ENCODE measurements around the gene ENTPD5.
"Not testable (repeated sequence)": the region's sequence is repeated elsewhere in the genome, so short reads cannot be mapped to it uniquely, and the experiment has no call there.

The ENTPD5 gene

DNA sequence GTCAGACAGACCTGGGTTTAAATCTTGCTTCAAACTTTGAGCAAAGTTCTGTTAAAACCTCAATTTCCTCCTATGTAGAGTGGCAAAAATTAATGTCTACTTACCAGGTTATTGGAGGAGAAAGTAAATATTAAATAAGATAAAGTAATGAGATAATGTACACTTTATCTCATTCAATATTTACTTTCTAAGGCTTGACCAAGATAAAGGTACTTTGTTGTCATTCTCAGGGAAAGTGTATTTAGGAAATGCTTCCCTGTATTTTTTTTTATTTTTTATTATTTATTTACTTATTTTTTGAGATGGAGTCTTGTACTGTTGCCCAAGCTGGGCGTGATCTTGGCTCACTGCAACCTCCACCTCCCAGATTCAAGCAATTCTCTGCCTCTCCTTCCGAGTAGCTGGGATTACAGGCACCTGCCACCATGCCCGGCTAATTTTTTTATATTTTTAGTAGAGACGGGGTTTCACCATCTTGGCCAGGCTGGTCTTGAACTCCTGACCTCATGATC lies 73.9 kb downstream of the ENTPD5 start:
- no peak for DNase-seq (ENCODE audit: extremely low read depth in 1 of 2, low read depth in 1 of 2)

- no peak for DNase-seq (ENCODE audit: extremely low read depth in 1 of 2, low read depth in 1 of 2)
Observed at GRCh38 chr14:73944432-73945158, 74.5 kb downstream of the ENTPD5 start.

DNA sequence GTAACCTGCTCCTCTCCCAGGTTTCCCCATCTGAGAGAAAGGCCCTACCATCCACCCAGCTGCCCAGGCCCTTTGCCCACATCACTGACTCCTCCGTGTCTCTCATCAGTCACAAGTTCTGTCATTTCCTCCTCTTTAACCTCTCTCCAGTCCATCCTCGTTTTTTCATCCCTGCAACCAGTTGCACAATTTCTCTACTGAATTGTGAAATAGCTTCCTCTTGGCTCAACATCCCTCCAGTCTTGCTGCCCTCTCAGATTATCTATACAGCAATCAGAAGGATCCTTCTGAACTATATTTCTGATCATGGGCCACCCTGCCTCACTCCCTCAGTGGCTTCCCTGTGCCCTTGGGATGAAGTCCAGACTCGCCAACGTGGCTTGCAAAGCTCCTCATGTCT lies 76.0 kb downstream of the ENTPD5 start:
- no peak for DNase-seq (ENCODE audit: extremely low read depth in 1 of 2, low read depth in 1 of 2)

DNA sequence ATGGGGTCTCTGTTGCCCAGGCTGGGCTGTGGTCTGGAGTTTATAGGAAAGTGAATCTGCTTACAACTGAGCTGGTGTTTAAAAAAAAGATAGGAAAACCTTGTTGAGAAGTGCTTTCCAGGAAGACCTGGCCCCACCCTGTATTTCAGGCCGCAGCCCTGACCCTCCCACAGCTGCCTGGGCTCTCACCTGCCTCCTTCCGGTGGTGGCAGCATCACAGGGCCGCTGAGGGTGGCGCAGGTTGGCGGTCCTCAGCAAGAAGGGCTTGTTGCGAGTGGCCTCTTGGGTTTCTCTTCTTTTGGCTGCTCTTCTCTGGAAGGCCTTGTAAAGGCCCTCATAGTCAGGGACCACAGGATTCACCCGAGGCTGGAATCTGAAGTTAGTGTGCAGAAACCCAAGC lies 76.9 kb downstream of the ENTPD5 start:
- DNase-seq (ENCODE audit: extremely low read depth in 1 of 2, low read depth in 1 of 2) = no peak

GRCh38 chr14:73937012-73937411 lies 82.1 kb downstream of the ENTPD5 start:
- DNase-seq (ENCODE audit: extremely low read depth in 1 of 2, low read depth in 1 of 2) = no peak

- DNase-seq (ENCODE audit: extremely low read depth in 1 of 2, low read depth in 1 of 2) = no peak
Observed at GRCh38 chr14:73936548-73936947, 82.5 kb downstream of the ENTPD5 start.

- no peak for DNase-seq (ENCODE audit: extremely low read depth in 1 of 2, low read depth in 1 of 2)
Observed at GRCh38 chr14:73935666-73936065, 83.4 kb downstream of the ENTPD5 start.

GRCh38 chr14:73924337-73924736 lies 94.8 kb downstream of the ENTPD5 start:
- DNase-seq (ENCODE audit: extremely low read depth in 1 of 2, low read depth in 1 of 2) = no peak

DNA sequence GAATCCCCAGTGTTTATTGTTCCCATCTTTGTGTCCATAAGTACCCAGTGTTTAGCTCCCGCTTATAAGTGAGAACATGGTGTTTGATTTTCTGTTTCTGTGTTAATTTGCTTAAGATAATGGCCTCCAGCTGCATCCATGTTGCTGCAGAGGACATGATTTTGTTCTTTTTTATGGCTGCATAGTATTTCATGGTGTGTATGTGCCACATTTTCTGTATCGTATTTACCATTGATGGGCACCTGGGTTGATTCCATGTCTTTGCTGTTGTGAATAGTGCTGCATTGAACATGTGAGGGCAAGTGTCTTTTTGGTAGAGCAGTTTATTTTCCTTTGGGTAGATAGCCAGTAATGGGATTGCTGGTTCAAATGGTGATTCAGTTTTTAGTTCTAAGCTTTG lies 99.6 kb downstream of the ENTPD5 start:
- not testable (repeated sequence) for DNase-seq (ENCODE audit: extremely low read depth in 1 of 2, low read depth in 1 of 2)

GRCh38 chr14:73916324-73916723 lies 102.8 kb downstream of the ENTPD5 start:
- no peak for DNase-seq (ENCODE audit: extremely low read depth in 1 of 2, low read depth in 1 of 2)

GRCh38 chr14:73913256-73913655 lies 105.8 kb downstream of the ENTPD5 start:
- DNase-seq (ENCODE audit: extremely low read depth in 1 of 2, low read depth in 1 of 2) = no peak

GRCh38 chr14:73909681-73910080 lies 109.4 kb downstream of the ENTPD5 start:
- DNase-seq (ENCODE audit: extremely low read depth in 1 of 2, low read depth in 1 of 2) = no peak
